GM18508 (cell line): ENCODE measurements around the gene USP19.

Source experiments
- ATAC-seq: cut with Tn5 transposase; IDR thresholded peaks from one replicate; pipeline ENCODE4 v1.9.1; 2021; ENCODE audit warnings: moderate number of reproducible peaks; ENCODE audit not compliant: insufficient read depth, unreplicated experiment

The USP19 gene, protein sequence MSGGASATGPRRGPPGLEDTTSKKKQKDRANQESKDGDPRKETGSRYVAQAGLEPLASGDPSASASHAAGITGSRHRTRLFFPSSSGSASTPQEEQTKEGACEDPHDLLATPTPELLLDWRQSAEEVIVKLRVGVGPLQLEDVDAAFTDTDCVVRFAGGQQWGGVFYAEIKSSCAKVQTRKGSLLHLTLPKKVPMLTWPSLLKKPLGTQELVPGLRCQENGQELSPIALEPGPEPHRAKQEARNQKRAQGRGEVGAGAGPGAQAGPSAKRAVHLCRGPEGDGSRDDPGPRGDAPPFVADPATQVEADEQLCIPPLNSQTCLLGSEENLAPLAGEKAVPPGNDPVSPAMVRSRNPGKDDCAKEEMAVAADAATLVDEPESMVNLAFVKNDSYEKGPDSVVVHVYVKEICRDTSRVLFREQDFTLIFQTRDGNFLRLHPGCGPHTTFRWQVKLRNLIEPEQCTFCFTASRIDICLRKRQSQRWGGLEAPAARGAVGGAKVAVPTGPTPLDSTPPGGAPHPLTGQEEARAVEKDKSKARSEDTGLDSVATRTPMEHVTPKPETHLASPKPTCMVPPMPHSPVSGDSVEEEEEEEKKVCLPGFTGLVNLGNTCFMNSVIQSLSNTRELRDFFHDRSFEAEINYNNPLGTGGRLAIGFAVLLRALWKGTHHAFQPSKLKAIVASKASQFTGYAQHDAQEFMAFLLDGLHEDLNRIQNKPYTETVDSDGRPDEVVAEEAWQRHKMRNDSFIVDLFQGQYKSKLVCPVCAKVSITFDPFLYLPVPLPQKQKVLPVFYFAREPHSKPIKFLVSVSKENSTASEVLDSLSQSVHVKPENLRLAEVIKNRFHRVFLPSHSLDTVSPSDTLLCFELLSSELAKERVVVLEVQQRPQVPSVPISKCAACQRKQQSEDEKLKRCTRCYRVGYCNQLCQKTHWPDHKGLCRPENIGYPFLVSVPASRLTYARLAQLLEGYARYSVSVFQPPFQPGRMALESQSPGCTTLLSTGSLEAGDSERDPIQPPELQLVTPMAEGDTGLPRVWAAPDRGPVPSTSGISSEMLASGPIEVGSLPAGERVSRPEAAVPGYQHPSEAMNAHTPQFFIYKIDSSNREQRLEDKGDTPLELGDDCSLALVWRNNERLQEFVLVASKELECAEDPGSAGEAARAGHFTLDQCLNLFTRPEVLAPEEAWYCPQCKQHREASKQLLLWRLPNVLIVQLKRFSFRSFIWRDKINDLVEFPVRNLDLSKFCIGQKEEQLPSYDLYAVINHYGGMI (N-terminal part only)

DNA sequence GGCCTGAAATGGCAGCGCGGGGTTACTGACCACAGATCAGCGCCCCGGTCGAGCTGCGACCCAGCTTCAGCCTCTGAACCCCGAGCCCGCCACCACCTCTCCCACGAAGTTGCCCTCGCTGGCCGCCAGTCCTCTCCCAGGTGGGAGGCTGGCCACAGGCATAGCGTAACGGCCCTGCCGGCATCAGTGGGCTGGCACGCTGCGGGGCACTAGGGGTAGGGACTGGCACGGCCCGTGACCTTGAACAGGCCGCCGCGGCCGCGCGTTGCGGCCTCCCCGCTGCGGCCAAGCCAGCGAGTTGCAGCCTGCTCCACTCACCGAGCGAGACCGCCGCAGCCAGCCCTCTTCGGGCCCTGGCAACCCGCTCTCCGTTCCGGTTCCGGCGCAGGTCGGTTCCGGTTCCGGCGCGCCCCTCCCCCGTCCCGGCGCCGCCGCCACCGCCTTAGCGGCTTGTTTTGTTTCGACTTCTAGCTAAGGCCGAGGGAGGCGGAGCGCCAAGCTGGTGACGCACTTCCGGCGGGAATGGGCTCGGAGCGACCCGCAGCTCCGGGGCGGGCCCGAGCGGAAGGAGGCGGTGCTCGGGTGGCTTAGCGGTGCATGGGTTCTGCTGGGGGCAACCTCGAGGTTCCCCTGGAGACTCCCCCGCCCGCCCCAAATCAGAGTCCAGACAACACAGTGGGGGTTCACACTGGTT, at the start of gene USP19:
USP19 (minus strand) TSS at position 386 of the 694 bp plus-strand sequence. CDS start 1,678 bp downstream, outside the sequence.
- ATAC-seq: peak; percentile 41

GRCh38 chr3:49166752-49167556, 46.3 kb upstream of the USP19 start:
- ATAC-seq: no peak

DNA sequence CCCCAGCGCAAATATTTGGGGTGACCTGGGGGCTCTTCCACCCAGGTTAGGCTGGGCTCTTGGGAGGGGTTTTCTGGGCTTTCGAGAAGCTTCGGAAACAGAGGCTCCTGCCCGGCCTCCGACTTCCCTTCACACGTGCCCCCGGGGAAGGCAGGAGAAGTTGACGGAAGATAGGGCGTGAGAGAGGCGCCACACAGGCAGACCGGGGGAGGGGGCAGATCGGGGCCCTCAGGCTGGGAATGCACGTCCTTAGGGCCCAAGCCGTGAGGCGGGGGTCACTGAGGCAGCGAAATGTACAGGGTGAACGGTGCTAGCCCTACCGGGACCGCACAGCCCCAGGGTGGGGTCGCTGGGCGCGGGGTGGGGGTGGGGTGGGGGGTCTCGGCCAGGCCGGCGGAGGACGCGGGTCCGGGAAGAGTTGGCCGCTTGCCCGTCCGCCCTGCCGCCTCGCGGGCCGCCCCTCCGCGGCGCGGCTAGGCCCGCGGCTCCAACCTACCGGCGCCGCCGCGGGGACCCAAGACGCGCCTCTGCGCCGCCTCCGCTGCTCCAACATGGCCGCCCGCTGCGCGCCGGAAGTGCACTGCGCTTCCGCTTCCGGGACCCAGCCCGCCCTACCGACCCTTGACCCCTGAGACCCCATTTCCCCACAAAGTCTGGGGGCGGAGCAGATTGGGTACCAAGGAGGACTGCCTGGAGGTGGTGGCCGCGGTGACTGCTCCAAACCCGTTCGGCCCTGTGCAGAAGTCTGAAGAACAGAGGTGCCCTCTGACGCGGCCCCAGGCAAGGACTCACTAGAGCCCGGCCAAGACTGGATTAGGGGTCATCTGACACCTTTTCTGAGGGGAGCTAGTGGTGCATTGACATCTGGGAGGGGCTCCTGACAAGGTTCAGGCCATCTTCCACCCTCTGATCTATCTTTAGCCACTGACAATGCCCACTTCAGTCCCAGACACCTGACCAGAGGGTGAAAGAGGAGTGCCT, 45.4 kb upstream of the USP19 start, which contains the start of gene CCDC71:
CCDC71 (minus strand) TSS at position 561 of the 981 bp plus-strand sequence. CDS start 2,123 bp downstream, outside the sequence.
- ATAC-seq: no peak

GRCh38 chr3:49164983-49165720, 44.5 kb upstream of the USP19 start:
- no peak for ATAC-seq

DNA sequence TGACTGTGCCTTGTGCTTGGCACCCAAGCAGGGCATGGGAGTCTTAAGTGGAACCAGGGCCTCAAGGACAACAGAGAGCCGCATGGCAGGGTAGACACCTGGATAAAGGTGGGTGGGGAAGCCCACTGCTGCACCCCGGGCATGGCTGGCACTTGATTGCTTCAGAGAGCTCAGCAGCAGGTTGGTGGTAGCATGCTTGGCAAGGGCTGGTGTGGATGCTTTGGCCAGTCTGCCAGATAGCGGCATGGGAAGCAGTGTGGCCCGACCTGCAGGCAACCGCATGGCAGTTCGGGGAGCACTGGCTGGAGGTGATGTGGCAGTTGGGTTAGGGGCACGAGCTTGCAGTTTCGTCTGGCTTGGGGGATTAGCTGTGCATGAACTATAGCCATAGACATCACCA, 43.0 kb upstream of the USP19 start:
- no peak for ATAC-seq

GRCh38 chr3:49162751-49163419, 42.3 kb upstream of the USP19 start:
- no peak for ATAC-seq

DNA sequence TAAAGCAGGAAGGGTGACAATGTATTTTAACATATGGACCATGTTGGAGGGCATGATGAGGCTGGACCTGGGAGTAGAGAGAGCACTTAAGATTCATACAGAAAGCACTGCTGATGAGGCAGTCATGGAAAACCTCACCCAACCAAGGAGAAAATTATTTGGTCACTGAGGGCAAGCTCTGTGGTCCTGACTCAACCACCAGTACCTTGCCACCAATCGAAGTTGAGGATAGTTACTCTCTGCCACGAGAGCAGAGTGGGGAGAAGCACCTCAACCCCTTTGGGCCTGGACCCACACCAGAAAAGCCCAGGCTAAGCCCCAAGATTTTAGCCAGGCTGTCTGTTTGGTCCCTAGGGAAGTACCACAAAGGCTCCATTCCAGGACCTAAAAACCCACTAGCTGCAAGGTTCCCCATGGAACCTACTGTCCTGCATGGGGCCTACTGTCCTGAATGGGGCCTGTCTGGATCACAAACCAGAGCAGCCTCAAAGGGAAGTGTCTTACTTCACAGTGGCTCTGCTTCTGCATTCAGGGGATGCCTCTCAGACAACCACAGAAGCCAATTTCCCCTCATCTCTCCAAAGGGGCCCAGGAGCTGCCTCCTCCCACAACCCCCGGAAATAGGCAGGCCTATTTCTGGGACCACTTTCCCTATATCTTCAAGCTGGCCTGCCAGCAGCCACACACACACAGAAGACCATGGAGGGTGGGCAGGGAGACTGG, 41.3 kb upstream of the USP19 start:
- no peak for ATAC-seq

DNA sequence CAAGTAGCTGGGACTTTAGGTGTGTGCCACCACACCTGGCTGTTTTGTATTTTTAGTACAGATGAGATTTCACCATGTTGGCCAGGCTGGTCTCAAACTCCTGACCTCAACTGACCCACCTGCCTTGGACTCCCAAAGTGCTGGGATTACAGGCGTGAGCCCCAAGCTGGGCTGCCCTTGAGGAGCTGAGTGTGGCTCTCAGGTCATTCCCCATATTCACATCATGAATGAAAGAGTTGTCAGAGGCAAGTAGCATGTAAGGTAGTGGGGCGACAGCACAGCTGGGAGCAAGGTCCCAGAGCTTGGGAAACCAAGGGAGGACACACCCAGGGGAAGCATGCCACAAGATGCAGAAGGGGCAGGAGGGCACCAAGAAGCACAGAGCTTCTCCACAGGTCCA, 40.6 kb upstream of the USP19 start:
- ATAC-seq: no peak

DNA sequence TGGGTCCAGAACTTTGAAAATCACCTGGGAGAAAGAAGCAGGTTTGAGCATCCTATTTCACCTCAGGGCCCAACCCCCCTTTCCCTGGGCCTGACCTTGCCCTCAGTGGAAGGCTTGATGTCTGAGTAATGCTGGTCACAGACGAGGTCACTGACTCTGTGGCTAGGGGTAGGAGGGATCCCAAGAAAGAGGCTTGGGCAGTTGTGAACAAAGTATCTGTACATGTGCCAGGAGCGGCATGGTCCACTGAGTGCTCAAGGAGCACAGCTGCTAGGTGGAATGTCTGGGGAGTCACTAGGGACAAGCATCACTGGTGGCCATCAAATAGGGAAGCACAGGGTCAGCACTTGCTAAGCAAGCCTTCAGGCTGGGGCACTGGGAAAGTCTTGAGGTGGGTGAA, 38.2 kb upstream of the USP19 start:
- no peak for ATAC-seq

DNA sequence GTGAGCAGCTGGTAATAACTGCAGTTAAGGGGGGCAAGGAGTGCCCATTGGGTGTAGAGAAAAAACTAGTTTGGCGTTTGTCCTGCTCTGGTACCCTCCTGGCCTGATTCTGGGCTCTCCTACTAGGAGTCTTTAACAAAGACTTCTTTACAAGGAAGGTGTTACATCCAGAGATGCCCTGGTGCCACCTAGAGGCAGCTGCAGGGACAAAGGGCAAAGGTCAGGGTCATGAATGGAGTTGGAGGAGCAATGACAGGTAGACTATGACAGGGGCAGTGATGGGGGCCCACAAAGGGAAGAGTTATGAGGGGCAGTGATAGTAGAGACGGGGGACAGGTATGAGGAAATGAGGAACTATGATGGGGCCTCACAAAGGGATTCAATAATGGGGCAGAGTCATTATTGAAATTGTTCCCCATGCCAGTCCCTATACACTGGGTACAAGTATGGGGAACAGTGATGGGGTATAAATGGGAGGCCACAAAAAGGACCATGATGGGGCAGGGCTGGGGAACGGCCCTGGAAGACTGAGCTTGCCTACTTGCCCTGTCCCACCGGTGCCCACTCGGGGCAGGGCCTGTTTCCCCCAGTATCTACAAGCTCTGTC, 37.6 kb upstream of the USP19 start:
- ATAC-seq: no peak

DNA sequence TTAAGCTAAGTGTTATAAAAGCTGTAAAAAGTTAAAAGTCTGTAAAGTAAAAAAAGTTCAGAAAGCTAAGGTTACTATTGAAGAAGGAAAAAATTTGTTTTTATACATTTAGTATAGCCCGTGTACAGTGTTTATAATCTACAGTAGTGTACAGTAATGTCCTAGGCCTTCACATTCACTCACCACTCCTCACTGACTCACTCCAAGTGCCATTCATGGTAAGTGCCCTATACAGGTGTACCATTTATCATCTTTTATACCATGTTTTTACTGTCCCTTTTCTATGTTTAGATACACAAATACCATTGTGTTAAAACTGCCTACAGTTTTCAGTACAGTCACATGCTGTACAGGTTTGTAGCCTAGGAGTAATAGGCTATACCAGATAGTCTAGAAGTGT, 36.7 kb upstream of the USP19 start:
- ATAC-seq: no peak

GRCh38 chr3:49153349-49153912, 32.8 kb upstream of the USP19 start:
- no peak for ATAC-seq

GRCh38 chr3:49151610-49152009, 31.0 kb upstream of the USP19 start:
- no peak for ATAC-seq

DNA sequence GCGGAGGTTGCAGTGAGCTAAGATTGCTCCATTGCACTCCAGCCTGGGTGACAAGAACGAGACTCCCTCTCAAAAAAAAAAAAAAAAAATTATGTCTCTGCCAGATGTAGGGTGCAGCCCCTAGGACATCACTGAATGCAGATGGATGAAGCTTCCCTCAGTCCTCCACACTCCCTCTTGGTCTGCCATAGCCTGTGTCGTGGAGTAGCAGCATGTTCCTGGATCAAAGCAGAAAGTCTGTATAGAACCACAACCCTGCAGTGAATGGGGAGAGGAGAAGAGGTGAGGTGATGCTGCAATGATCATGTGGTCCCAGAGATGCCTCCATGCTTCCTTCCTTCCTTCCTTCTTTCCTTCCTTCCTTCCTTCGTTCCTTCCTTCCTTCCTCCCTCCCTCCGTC, 27.5 kb upstream of the USP19 start:
- ATAC-seq: no peak

DNA sequence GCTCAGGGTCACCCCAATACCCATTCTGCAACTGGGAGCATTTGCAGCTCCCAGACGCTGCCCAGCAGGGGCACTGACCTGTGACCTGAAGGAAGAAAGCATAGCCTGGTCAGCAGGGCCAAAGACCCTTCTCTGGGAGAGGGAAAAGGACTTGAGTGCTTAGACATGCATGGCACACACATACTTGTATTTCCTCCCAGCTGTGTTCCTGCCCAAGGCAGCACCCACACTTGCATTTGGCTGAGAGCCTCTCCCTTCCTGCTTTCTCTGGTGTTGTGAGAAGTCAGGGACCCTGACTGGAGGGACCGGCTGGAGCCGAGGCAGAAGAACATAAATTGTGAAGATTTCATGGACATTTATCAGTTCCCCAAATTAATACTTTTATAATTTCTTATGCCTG, 19.5 kb upstream of the USP19 start:
- no peak for ATAC-seq
